Body of pancreas (tissue), 4 donors: ENCODE data around the gene SLCO2B1.

Experiments used
- CTCF ChIP-seq, 7 experiments: fragments of 450-650 bp in 4 of 7; fragments of 200-600 bp in 3 of 7; sonication (generic) in 3 of 7; IDR thresholded peaks; one replicate each; pipeline ENCODE4 v1.5.1; 2016 to 2019; ENCODE audit warnings: antibody characterized with exemption in 7 of 7
- POLR2A ChIP-seq, 3 donors: fragments of 450-650 bp; IDR thresholded peaks; one replicate each; pipeline ENCODE4 v1.6.1; 2016; ENCODE audit warnings: antibody characterized with exemption in 3 of 3, mild to moderate bottlenecking in 2 of 3

GRCh38 chr11:75155570-75156422 lies 4.9 kb downstream of the SLCO2B1 start:
- TF ChIP-seq POLR2A (IDR thresholded peaks at IDR 0.05) (no peak), CTCF (IDR thresholded peaks at IDR 0.05) (no peak)
